Measurements from ENCODE around the gene ADRA2B.

Gene ADRA2B

GRCh38 chr2:96106991-96107707, 9.2 kb downstream of the ADRA2B start:
- TF ChIP-seq MYC (IDR thresholded peaks at IDR 0.05; ENCODE audit: low read depth, low read length) (no peak), CTCF (IDR thresholded peaks at IDR 0.05; ENCODE audit: low read depth, low read length) (no peak), POLR2A (IDR thresholded peaks at IDR 0.05; ENCODE audit: extremely low read depth, insufficient read length) (no peak)
- TF ChIP-seq, protein P1, sequence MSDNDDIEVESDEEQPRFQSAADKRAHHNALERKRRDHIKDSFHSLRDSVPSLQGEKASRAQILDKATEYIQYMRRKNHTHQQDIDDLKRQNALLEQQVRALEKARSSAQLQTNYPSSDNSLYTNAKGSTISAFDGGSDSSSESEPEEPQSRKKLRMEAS (IDR thresholded peaks at IDR 0.05; ENCODE audit: low read depth, low read length): no peak
- DNase-seq (ENCODE audit: low read depth): no peak
- no peak overlapping the region for H3K4me3 ChIP-seq (ENCODE audit: low read depth, low read length)

- H3K4me3 ChIP-seq (ENCODE audit: low read depth, low read length): no peak overlapping the region
- DNase-seq (ENCODE audit: low read depth): no peak
- TF ChIP-seq POLR2A (IDR thresholded peaks at IDR 0.05; ENCODE audit: extremely low read depth, insufficient read length) (no peak), CTCF (IDR thresholded peaks at IDR 0.05; ENCODE audit: low read depth, low read length) (no peak), MYC (IDR thresholded peaks at IDR 0.05; ENCODE audit: low read depth, low read length) (no peak)
- TF ChIP-seq, protein P1 (IDR thresholded peaks at IDR 0.05; ENCODE audit: low read depth, low read length): no peak
Measured at GRCh38 chr2:96105994-96106715, 10.2 kb downstream of the ADRA2B start.

- TF ChIP-seq, protein P1 (IDR thresholded peaks at IDR 0.05; ENCODE audit: low read depth, low read length): no peak
- no peak for TF ChIP-seq POLR2A (IDR thresholded peaks at IDR 0.05; ENCODE audit: extremely low read depth, insufficient read length)
- no peak for TF ChIP-seq MYC (IDR thresholded peaks at IDR 0.05; ENCODE audit: low read depth, low read length)
- TF ChIP-seq CTCF (IDR thresholded peaks at IDR 0.05; ENCODE audit: low read depth, low read length): no peak
- no peak overlapping the region for H3K4me3 ChIP-seq (ENCODE audit: low read depth, low read length)
- DNase-seq (ENCODE audit: low read depth): no peak
Measured at GRCh38 chr2:96105152-96105915, 11.0 kb downstream of the ADRA2B start.

DNA sequence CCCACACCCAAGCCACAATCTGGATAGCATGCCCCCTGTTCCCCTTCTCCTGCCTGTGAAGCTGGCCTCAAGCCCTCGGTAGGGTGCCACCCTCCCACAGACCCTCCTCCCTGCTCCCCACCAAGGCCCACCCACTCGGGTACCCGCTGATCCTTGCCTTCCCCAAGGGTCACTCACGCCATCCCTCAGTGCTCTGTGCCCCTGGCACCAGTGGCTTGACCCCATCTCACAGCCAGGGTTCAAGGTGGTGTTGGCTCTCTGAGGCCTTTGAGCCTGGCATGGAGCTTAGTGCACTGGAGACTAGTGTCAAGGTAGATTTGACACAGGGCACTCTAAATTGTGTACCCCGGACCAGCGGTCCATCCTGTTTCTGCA, 11.9 kb downstream of the ADRA2B start:
- no peak for TF ChIP-seq CTCF (IDR thresholded peaks at IDR 0.05; ENCODE audit: low read depth, low read length)
- TF ChIP-seq MYC (IDR thresholded peaks at IDR 0.05; ENCODE audit: low read depth, low read length): no peak
- TF ChIP-seq POLR2A (IDR thresholded peaks at IDR 0.05; ENCODE audit: extremely low read depth, insufficient read length): no peak
- TF ChIP-seq, protein P1 (IDR thresholded peaks at IDR 0.05; ENCODE audit: low read depth, low read length): no peak
- DNase-seq (ENCODE audit: low read depth): no peak

GRCh38 chr2:96103761-96104486, 12.4 kb downstream of the ADRA2B start:
- H3K4me3 ChIP-seq (ENCODE audit: low read depth, low read length): no peak overlapping the region
- no peak for DNase-seq (ENCODE audit: low read depth)

More for the DNA sequence above, 11.9 kb downstream of the ADRA2B start:
- no peak overlapping the region for H3K4me3 ChIP-seq (ENCODE audit: low read depth, low read length)

More at GRCh38 chr2:96103761-96104486, 12.4 kb downstream of the ADRA2B start:
- TF ChIP-seq CTCF (IDR thresholded peaks at IDR 0.05; ENCODE audit: low read depth, low read length): no peak
- no peak for TF ChIP-seq MYC (IDR thresholded peaks at IDR 0.05; ENCODE audit: low read depth, low read length)
- TF ChIP-seq, protein P1 (IDR thresholded peaks at IDR 0.05; ENCODE audit: low read depth, low read length): no peak
- TF ChIP-seq POLR2A (IDR thresholded peaks at IDR 0.05; ENCODE audit: extremely low read depth, insufficient read length): no peak
